HG03103 (cell line): Measurements from ENCODE around the gene TAC1.
"Not testable (repeated sequence)": the region's sequence is repeated elsewhere in the genome, so short reads cannot be mapped to it uniquely, and the experiment has no call there.

Experiments used
- ATAC-seq: cut with Tn5 transposase; IDR thresholded peaks from one replicate; pipeline ENCODE4 v1.9.1; 2021; ENCODE audit warnings: low read depth; ENCODE audit not compliant: unreplicated experiment

TAC1 gene, protein sequence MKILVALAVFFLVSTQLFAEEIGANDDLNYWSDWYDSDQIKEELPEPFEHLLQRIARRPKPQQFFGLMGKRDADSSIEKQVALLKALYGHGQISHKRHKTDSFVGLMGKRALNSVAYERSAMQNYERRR

GRCh38 chr7:97731736-97732564 lies at the start of gene TAC1:
TAC1 (plus strand) TSS chr7:97732086; CDS start chr7:97732613, 527 bp downstream.
- ATAC-seq, result no peak

DNA sequence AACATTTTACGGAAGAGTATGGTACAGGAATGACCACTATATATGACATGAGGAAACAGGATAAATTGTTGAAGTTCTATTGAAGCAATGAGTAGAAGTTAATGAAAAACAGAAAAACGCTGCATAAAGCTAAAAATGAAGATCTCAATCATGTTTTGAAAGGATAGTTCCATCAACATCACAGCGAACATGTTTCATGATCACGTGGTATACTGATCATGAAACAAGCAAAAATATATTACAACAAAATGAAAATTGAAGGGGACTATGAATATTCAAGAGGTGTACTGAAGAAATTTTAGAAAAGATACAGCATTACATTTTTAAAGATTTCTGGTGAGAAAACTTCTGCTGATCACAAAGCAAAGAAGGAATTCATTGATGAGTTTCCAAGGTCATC lies 45.9 kb upstream of the TAC1 start:
- ATAC-seq, result no peak

DNA sequence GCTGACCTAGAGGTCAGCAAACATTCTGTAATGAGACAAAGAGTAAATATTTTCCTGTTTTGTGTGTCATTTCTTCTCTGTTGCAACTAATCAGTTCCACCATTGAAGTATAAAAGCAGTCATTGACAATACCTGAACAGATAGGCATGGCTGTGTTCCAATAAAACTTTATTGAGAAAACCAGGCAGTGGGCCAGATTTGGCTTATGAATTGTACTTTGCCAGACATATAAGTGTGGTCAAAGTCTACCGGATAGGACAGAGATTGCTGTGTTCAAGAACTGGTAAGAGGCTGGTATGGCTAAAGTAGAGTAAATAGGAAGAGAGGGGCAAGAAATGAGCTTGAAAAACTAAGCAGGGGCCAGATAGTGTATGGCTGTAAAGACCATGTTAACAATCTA lies 38.3 kb upstream of the TAC1 start:
- no peak for ATAC-seq

DNA sequence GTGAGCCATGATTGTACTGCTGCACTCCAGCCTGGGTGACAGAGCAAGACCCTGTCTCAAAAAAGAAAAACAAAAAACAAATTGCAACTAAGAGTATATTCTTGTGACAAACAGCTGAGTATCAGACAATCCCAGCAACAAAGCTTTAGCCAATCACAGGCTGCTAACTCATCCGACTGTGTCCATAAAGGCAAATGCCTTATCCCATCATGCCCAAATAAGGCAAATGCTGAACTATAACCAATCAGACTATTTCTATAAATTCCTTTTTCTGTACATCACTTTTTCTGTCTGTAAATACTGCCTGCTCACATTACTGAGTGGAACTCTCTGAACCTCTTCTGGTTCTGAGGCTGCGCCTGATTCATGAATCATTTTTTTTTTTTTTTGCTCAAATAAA lies 37.5 kb upstream of the TAC1 start:
- no peak for ATAC-seq

DNA sequence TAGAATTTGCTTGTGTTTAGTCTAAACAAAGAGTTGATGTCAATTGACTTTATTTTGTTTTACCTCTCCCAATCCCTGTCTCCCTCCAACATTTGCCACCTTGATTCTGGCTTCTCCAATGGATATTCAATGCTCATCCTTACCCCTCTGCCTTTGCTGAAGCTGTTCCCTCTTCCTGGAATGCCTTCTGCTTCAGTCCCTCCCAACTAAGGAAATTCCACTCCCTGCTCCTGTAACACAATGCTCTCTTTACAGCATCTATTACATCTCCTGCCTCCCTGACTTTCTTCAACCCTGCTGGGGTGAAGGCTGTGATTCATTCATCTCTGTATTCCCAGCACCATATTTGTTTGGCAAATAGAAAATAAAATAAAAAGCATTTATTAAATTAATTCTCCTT lies 34.5 kb upstream of the TAC1 start:
- ATAC-seq, result no peak

DNA sequence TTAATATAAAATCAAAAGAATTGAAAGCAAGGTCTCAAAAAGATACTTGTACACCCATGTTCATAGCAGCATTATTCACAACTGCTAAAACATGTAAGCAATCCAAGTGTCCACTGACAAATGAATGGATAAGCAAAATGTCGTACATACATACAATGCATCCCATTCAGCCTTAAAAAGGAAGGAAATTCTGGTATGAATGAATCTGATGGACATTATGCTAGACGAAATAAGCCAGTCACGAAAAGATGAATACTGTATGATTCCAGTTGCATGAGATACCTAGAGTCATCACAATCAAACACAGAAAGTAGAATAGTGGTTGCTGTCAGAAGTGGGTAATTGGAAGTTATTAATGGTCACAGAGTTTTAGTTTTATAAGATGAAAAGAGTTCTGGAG lies 9.5 kb upstream of the TAC1 start:
- no peak for ATAC-seq

GRCh38 chr7:97732565-97733275 lies 834 bp downstream of the TAC1 start:
- no peak for ATAC-seq

GRCh38 chr7:97733276-97734161 lies 1.6 kb downstream of the TAC1 start:
- ATAC-seq, result no peak

DNA sequence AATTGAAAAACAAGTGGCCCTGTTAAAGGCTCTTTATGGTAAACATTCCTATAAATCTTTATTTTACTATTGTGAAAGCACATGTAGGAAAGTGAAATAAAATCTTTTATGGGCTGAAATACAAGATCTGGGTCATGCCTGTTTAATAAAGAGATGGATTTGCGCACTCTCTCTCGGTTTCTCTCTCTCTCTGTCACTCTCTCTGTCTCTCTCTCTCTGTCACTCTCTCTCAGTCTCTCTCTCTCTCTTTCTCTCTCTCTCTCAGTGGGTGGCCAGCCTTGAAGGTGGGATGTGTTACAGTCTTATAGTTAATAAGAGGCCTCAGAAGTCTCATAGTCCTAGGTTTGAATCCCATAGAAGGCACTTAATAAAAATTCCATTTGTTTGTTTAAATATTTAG lies 2.4 kb downstream of the TAC1 start:
- no peak for ATAC-seq

GRCh38 chr7:97735075-97735474 lies 3.2 kb downstream of the TAC1 start:
- ATAC-seq, result no peak

- no peak for ATAC-seq
Observed at GRCh38 chr7:97748482-97748881, 16.6 kb downstream of the TAC1 start.

DNA sequence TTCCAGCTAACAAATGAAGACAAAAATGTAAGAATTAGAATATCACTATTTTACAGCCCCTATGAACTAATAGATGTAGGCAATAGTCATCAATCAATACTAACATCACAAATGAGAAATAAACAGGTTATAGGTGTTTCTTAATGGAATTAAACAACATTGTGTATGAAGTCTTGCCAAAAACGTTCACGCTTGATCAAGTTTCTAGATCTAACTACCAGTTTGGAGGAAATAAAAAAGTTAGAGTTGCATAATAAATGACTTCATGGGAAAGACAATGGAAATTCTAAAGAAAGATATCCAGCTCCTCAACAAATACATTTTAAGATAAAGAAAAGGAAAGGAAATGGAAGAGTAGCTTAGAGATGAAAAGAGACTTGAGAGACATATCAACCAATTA lies 19.7 kb downstream of the TAC1 start:
- no peak for ATAC-seq

GRCh38 chr7:97752215-97752614 lies 20.3 kb downstream of the TAC1 start:
- no peak for ATAC-seq

GRCh38 chr7:97757824-97758223 lies 25.9 kb downstream of the TAC1 start:
- no peak for ATAC-seq

GRCh38 chr7:97770850-97771249 lies 39.0 kb downstream of the TAC1 start:
- no peak for ATAC-seq

DNA sequence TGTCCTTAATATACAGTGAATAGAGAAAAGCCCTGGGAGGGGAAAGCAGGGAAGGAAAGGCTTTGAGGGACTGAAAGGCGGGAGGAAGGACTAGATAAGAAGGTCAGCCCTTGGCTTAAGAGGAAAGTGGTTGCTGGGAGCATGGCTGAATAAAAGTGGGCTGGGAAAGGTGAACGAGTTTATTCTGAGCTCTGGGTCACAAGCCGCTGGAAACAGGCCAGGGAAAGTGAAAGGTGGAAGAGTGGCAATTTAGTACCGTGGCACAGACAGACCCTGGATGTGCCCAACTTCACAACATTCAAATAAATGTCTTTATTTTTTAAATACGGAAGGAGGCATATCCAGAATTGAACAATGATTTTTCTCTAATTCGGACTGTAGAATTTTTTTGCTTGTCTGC lies 39.7 kb downstream of the TAC1 start:
- ATAC-seq, result no peak

DNA sequence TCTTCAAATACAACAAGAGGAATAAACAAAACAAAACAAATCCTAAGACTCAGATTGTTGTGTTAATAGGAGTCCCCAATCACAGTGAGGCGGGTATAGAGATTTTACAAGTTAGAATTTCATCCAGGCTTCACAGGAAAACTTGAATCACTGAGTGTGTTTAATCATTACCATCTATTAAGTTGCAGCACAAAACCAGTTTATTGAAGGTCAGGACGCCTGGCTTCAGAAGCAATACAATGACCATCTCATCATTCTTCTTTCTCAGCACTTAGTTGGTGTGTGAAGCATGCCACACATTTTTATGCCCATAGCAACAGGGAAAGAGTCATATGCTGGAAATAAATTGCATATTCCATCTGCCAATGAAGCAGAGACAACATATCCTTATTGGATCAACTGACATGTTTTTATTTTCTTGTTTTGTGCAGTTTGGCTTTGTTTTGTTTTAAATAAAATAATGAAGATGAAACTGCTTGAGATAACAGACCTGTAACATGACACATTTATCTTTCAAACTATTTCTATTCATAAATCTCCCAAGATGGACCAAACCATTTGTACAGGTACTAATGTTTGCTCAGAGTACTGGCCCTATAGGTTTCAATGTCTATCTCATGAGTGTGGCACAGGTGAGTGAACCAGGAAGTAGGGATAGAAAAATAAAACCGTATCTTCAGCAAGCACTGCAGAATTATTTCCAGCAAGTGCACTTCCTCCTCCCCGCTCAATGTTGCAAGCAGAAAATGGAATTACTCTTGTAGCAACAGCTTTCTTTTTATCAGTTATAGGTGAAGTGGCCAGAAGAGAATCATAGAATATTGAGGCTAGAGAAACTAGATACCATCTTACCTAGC lies 40.4 kb downstream of the TAC1 start:
- ATAC-seq, result no peak

GRCh38 chr7:97786398-97786797 lies 54.5 kb downstream of the TAC1 start:
- not testable (repeated sequence) for ATAC-seq
